A549 treated with AZD9567 at 1 μM for 4 hours (cell line): ENCODE measurements around the gene OTOL1. TPM values are rescaled to one million over a fixed set of nuclear protein-coding genes. Genes with fewer than 3 reads are reported as not detected.

Experiments used
- total RNA-seq: library from RNA; stranded (reverse); fragments of 200-300 nt; extraction: Qiagen RNA extraction; gene quantifications from 5 replicates; pipeline ENCODE4 v1.2.3, GENCODE V29; 2022; ENCODE audit not compliant: insufficient read depth

OTOL1 gene
- not detected in 5 replicates for total RNA-seq

DNA sequence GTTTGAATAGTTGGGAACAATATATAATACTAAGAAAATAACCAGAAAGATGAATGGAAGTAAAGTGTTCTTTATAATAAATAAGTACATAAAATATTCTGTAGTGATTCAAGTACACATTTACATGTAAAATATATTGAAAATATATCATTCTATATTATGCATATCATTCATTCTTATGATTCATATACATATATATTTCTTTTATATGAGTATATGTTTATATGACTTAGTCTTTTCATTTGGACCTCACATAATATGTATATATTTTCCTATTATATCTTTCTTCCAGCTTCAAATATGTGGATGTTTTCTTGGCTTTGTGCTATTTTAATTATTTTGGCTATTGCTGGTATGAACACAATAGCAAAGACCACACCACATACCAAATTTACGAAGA is at the start of gene OTOL1:
Gene OTOL1, plus strand, starts transcription at position 301 of the 400 bp plus-strand sequence. Its CDS starts 0 bp downstream, at position 301.

Other genes with a start within 250 kb of the OTOL1 start
- not detected in 5 replicates for gene SPTSSB, start 125.3 kb upstream of the OTOL1 start, total RNA-seq